ENCODE measurements around the gene PARP1.
"Not testable (repeated sequence)": the region's sequence is repeated elsewhere in the genome, so short reads cannot be mapped to it uniquely, and the experiment has no call there.

PARP1 gene

GRCh38 chr1:226407497-226408284, at the start of gene PARP1:
PARP1 (minus strand) TSS chr1:226408093; CDS start chr1:226407929, 164 bp downstream.
- DNase-seq = peak; percentile 81

GRCh38 chr1:226457307-226457712, 49.4 kb upstream of the PARP1 start:
- peak; percentile 13 for DNase-seq

- no peak for DNase-seq
Measured at GRCh38 chr1:226455843-226456242, 48.0 kb upstream of the PARP1 start.

GRCh38 chr1:226454349-226454748, 46.5 kb upstream of the PARP1 start:
- no peak for DNase-seq

- DNase-seq = no peak
Measured at GRCh38 chr1:226453015-226453704, 45.3 kb upstream of the PARP1 start.

GRCh38 chr1:226450688-226451087, 42.8 kb upstream of the PARP1 start:
- no peak for DNase-seq

GRCh38 chr1:226449823-226450222, 41.9 kb upstream of the PARP1 start:
- DNase-seq = no peak

GRCh38 chr1:226447932-226448665, 40.2 kb upstream of the PARP1 start:
- no peak for DNase-seq

GRCh38 chr1:226446094-226446493, 38.2 kb upstream of the PARP1 start:
- no peak for DNase-seq

- no peak for DNase-seq
Measured at GRCh38 chr1:226444901-226445300, 37.0 kb upstream of the PARP1 start.

GRCh38 chr1:226443439-226443838, 35.5 kb upstream of the PARP1 start:
- DNase-seq = no peak

- no peak for DNase-seq
Measured at GRCh38 chr1:226443033-226443432, 35.1 kb upstream of the PARP1 start.

- no peak for DNase-seq
Measured at GRCh38 chr1:226441629-226442028, 33.7 kb upstream of the PARP1 start.

GRCh38 chr1:226440512-226440911, 32.6 kb upstream of the PARP1 start:
- DNase-seq = no peak

- DNase-seq = no peak
Measured at GRCh38 chr1:226438007-226438406, 30.1 kb upstream of the PARP1 start.

- DNase-seq = no peak
Measured at GRCh38 chr1:226436855-226437491, 29.1 kb upstream of the PARP1 start.

- no peak for DNase-seq
Measured at GRCh38 chr1:226436472-226436854, 28.6 kb upstream of the PARP1 start.

- no peak for DNase-seq
Measured at GRCh38 chr1:226433341-226433720, 25.4 kb upstream of the PARP1 start.

- DNase-seq = no peak
Measured at GRCh38 chr1:226432586-226433340, 24.9 kb upstream of the PARP1 start.

- DNase-seq = not testable (repeated sequence)
Measured at GRCh38 chr1:226431898-226432297, 24.0 kb upstream of the PARP1 start.

- no peak for DNase-seq
Measured at GRCh38 chr1:226429858-226430715, 22.2 kb upstream of the PARP1 start.
